Camera-type eye (tissue), 1 donor: ENCODE measurements around the gene SYCE3. TPM values are rescaled to one million over a fixed set of nuclear protein-coding genes. Genes with fewer than 3 reads are reported as not detected.

Experiments used
- total RNA-seq: library from RNA; depleted of rRNA; stranded (reverse); fragments of >200 nt; gene quantifications from one replicate; pipeline ENCODE4 v1.2.3, GENCODE V29; 2014

Gene SYCE3, protein sequence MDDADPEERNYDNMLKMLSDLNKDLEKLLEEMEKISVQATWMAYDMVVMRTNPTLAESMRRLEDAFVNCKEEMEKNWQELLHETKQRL
- not detected for total RNA-seq

DNA sequence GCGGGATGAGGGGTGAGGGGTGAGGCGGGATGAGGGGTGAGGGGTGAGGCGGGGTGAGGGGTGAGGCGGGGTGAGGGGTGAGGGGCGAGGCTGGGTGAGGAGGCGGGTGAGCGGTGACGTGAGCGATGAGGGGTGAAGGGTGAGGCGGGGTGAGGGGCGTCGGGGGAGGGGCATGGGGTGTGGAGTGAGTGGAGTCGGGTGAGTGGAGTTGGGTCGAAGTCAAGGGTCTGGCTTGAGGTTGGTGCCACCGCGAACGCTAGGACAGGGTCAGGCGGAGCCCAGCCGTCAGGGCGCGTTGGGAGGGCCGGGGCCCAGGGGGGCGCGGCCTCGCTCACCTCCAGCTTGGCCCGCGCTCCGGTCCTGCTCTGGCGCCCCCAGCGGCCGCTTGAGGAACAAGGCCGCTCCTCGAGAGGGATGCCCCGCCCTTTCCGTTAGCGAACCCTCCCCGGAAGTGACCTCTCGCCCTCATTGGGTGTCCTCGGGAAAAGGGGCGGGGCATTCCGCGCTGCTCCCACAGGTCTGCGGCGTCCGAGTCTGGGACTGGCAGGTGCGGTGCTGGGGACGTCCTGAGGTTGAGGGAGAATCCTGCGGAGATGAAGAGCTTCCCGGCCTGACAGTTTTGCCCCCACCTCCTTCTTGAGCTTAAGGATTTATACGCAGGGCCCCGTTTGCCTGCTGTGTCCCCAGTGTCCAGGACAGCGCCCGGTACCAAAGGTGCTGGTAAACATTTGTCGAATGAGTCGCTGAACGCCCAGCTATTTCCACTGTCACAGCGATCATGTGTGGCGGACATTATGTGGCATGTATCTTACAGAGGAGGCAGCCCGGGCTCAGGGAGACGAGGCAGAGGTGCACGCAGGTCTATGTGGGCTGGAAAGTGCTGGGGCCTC is at the start of gene SYCE3:
Gene SYCE3, minus strand, starts transcription at position 397 of the 890 bp plus-strand sequence. CDS start 6,514 bp downstream, outside the sequence.

DNA sequence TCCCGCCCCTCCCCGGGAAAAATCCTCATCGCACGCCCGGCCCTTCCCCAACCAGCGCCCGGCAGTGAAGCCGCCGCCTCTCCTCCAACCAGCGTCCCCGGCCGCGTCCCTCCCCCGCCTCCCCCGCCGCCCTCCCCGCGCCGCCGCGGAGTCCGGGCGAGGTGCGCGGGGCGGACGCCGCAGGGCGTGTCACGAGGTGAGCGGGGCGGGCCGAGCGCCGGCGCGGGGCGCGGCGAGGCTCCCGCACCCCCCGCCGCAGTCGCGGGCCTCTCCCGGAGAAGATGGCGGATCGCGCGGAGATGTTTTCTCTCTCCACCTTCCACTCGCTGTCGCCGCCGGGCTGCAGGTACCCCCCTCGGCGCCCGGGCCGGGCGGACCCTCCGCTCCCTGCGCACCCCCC is 37.8 kb upstream of the SYCE3 start, which contains the start of gene MAPK8IP2:
Gene MAPK8IP2, plus strand, starts transcription at position 256 of the 400 bp plus-strand sequence. Its CDS starts 26 bp downstream, at position 282.

DNA sequence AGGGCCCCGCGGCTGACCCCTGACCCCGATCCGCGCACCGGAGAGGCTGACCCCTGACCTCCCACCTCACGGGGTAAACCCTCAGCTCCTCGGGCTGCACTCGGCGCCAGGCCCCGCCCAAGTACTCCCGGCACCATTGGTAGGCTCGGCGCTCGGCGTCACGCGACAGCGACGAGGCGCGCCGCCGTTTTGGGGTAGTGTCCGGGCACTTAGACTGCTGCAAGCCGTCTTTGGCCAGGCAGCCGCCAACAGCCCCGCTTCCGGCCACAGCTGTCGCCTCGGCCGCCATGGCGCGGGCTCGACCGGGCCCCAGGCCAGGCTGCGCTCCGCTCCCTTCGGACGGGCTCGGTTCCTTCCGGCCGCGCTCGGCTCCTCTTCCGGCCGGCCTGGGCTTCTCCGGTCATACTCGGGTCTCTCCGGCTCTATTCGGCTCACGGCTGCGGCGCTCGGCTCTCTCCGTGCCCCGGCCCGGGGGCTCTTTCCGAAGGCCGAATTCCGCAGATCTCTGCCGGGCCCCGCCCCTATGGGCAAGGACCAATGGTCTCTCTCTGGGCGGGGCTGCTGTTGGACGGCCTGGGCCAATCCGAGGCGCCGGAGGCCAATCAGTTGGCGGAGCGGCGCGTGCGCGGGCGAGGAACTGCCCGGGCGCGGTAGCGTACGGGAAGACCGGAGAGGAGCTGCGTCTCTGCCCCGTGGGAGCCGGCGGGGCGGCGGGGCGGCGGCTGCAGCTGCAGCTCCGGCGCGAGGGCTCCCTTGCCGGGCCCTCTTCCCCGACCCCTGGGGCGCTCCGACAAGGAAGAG is 20.0 kb upstream of the SYCE3 start, which contains the start of gene CHKB:
Gene CHKB, minus strand, starts transcription at position 357 of the 801 bp plus-strand sequence. Its CDS starts 68 bp downstream, at position 289.

DNA sequence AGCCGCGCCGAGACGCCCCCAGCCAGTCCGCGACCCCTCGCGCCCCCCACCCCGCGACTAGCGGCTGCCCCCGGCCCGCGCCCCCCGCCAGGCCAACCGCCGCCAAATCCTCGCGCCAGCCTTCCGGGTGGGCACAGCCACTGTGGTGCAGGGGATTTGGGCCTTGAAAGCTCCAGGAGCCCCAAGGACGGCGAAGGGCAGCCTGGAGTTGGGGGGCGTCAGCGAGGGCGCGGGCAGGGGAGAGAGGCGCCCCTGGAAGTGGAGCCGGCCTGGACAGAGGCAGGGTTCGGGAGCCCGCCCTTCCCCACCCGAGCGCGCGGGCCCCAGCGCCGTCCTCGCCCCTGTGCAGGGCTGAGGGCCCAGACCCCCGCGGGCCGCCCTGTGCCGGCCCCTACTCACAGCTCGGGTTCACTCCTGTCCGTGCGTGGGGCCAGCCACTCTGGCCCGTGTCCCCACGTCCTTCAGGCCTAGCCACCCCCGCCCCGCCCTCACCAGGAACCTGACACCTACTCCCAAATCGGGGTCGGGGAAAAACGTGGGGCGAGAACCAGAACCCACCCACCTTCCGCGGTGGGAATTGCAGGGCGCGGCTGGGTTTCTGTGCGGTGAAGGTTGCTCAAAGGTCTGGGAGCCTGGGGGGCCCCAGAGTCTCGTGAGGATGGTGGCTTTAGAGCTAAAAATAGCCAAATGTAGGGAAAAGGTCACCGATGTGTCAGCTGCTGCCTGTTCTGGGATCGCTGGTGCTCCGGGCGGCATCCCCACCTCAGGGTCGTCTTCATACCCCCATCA is 15.5 kb upstream of the SYCE3 start, which contains the start of gene CPT1B:
Gene CPT1B, minus strand, starts transcription at position 441 of the 789 bp plus-strand sequence. CDS start 512 bp downstream, outside the sequence.

DNA sequence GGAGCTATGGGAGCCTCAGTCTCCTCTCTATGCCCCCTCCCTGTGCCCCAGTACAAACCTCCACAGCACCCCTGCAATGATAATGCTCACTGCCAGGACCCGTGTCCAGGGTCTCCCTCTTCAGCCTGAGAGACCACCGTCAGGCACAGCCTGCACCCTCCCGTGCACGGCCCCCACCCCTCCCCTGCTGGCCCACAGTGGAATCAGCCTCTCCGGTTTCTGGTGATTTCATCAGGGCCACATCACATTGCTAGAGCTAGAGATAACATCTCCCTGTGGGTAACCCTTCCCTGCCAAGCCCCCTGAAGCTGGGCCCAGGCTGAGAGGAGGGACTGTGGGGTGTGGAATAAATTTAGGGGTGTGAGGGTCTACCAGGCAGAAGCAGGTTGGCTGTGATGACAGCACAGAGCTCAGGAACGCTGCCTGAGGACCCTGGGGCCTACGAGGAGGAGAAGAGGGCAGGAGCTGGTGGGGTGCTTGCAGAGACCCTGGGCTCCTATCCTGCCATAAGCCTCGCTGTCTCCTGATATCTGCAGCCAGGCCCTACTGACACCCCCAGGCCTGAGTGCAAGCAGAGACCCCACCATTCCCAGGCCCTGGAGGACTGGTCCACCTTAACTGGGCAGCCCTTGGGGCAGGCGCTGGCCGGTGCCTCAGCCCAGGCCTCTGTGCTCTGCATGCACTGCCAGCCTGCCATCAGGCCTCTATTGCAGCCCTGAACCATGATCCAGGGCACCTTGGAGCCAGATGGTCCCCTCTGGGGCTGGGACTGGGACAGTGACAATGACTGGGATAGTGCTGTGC is 17.0 kb downstream of the SYCE3 start, which contains the start of gene KLHDC7B:
Gene KLHDC7B, plus strand, starts transcription at position 378 of the 804 bp plus-strand sequence. Its CDS starts 345 bp downstream, at position 723.

DNA sequence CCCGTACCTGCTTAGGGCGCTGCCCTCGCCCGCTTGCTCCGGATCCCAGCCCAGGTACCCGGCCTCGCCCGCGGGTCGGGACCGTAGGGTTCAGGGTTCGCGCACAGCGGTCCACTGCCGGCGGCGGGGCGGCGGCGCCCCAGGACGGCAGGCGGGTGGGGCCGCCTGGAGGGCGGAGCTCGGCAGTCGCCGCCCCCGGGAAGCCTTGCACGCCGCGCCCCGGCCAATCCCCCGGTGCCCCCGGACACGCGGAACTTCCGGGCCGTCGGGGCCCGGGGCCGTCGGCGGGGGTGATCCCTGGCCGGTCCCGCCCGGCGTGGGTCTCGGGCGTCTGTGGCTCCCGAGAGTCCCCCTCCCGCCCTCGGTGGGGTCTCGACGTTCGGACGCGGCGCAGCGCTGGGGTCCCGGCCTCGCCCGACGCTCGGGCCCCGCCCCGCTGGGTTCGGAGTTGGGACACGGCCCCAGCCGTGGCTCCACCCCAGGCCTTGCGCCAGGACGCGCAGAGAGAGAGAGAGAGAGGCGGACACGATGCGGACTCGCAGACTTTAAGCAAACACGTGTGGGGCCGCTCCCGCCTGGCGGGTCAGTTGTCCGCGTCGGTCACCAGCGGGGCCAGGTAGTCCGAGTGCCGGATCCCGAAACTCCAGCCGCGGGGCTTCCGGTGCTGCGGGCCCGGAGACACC is 32.7 kb downstream of the SYCE3 start, which contains the start of gene TYMP:
Gene TYMP, minus strand, starts transcription at position 116 of the 683 bp plus-strand sequence. CDS start 303 bp downstream, outside the sequence.

DNA sequence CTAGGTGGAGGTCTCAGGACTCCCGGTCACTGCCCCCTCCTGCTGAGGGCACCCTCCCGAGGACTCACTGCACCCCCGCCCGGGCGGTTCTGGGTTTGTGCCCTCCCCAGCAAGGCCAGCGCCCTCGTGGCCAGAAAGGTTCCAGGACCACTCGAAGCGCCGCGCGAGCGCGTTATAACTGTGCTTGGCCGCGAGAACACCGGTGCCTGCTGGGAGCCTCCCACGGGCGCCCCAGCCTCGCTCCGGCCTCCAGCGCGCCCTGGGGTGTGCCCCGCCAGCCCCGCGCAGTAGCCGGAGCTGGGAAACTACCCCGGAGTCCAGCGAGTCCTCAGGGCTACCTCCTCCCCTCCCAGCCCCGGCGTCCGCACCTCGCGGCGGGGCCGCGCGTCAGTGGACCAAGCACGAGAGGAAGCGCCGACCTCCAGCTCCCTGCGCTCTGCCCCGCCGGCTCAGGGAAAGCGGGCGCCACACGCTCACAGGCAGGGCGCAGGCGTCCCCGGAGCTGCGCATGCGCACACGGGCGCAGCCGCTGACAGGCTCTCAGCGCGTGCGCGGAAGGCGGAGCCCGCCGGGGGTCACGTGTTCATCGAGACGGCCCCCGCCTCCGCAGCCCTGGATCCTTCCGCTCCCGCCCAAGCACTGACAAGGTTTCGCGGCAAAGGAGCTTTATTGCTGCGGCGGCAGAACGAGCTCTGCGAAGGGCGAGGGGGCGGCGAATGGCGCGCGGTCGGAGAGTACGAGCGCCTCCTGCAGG is 37.4 kb downstream of the SYCE3 start, which contains the start of gene SCO2:
Gene SCO2, minus strand, starts transcription at position 495 of the 754 bp plus-strand sequence. CDS start 1,187 bp downstream, outside the sequence.

DNA sequence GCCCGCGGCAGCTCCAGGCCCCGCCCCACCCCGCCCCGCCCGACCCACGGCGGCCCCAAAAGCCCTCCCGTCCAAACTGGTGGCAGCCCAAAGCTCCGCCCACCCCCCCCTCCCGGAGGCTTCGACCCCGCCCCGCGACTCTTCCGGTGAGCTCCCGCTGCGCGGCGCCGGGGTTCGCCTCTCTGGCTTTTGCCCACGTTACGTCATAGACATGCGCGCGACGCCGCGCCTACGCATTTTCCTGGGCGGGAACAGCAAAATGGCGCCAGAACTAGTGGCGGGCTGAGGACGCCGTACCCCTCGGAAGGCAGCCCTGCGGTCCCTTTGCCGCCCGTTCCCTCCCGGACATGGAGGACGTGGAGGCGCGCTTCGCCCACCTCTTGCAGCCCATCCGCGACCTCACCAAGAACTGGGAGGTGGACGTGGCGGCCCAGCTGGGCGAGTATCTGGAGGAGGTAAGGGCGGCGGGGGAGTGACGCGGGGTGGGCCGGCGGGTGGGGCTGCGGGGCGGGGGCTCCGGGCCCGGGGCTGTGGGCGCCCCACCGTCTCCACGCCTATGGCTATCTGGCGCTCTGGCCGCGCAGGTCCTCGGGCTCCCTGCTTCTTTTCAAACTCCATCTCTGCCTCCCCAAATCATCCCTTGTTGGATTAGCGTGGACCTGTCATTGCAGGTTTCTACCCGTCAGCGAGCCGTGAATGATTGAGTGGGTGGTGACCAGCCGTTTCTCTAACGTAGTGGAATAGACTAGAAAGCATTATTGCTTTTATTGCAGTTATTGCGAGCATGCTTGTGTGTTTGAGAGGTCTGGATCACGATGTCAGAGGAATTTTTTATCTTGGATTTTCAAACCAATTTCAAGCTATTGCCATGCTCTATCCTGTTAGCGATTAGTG is 54.5 kb downstream of the SYCE3 start, which contains the start of gene NCAPH2:
Gene NCAPH2, plus strand, starts transcription at position 234 of the 894 bp plus-strand sequence. Its CDS starts 114 bp downstream, at position 348.

DNA sequence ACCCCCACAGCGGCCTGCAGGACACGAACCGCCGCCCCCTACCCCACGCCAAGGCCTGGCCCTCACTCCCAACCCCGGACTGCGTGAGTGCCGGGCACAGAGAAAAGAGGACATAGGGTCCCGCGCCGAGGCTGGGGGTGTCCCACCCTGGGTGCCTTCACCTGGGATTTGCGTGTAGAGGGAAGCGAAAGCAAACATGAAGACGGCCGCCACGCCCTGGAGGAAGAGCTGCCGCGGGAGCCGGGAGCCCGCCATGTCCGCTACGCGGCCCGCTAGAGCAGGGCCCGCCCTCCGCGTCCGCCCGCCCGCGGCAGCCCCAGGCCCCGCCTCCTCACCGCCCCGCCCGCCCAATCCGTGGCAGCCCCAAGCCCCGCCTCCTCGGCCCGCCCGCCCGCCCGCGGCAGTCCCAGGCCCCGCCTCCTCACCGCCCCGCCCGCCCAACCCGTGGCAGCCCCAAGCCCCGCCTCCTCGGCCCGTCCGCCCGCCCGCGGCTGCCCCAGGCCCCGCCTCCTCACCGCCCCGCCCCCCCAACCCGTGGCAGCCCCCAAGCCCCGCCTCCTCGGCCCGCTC is 55.2 kb downstream of the SYCE3 start, which contains the start of gene LMF2:
Gene LMF2, minus strand, starts transcription at position 282 of the 570 bp plus-strand sequence. Its CDS starts 27 bp downstream, at position 255.

Other genes starting within 250 kb of the SYCE3 start
- gene DENND6B, start 235.9 kb downstream of the SYCE3 start, total RNA-seq, result 16.9 TPM
- 56.1 TPM for gene PPP6R2, start 219.6 kb downstream of the SYCE3 start, total RNA-seq
- 67.3 TPM for gene SBF1, start 87.9 kb downstream of the SYCE3 start, total RNA-seq
- gene ADM2, start 81.4 kb downstream of the SYCE3 start, total RNA-seq, result 1.5 TPM
- gene MIOX, start 76.1 kb downstream of the SYCE3 start, total RNA-seq, result not detected
- gene LMF2, start 55.2 kb downstream of the SYCE3 start, total RNA-seq, result 39.0 TPM
- 58.1 TPM for gene NCAPH2, start 54.7 kb downstream of the SYCE3 start, total RNA-seq
- gene SCO2, start 37.3 kb downstream of the SYCE3 start, total RNA-seq, result not detected
- gene TYMP, start 32.9 kb downstream of the SYCE3 start, total RNA-seq, result 10.6 TPM
- 0.05 TPM for gene KLHDC7B, start 17.0 kb downstream of the SYCE3 start, total RNA-seq
- gene CPT1B, start 15.5 kb upstream of the SYCE3 start, total RNA-seq, result 15.6 TPM
- 59.6 TPM for gene CHKB, start 19.9 kb upstream of the SYCE3 start, total RNA-seq
- gene MAPK8IP2, start 37.9 kb upstream of the SYCE3 start, total RNA-seq, result 22.7 TPM
- 17.3 TPM for gene ARSA, start 65.2 kb upstream of the SYCE3 start, total RNA-seq
- gene SHANK3, start 109.9 kb upstream of the SYCE3 start, total RNA-seq, result 10.6 TPM
- gene ACR, start 175.3 kb upstream of the SYCE3 start, total RNA-seq, result not detected
- gene RABL2B, start 220.7 kb upstream of the SYCE3 start, total RNA-seq, result 16.1 TPM